DND-41 (cell line): Measurements from ENCODE around the gene WASF1.

Source experiments
- ATAC-seq: fragments of 200-7000 bp; cut with Tn5 transposase; 3 replicates; pipeline ENCODE4 v1.9.1; 2021; ENCODE audit warnings: low read depth; ENCODE audit not compliant: insufficient read depth
- DNase-seq: peaks from one replicate; pipeline ENCODE4 v3.0.0-alpha.2; 2020
- H2AFZ ChIP-seq: 2 replicates; pipeline ENCODE4 v1.6.0; 2012; ENCODE audit warnings: low read depth, low read length
- H3K27ac ChIP-seq: 2 replicates; pipeline ENCODE4 v1.5.1; 2012; ENCODE audit warnings: low read length, inconsistent platforms
- H3K27me3 ChIP-seq: fragments of 200-600 bp; sonication (generic); 2 replicates; pipeline ENCODE4 v1.6.0; 2012; ENCODE audit warnings: low read length, mild to moderate bottlenecking, inconsistent platforms; ENCODE audit not compliant: insufficient read depth, poor library complexity
- H3K36me3 ChIP-seq: 2 replicates; pipeline ENCODE4 v1.5.1; 2012; ENCODE audit warnings: low read length, inconsistent platforms; ENCODE audit not compliant: insufficient read depth
- H3K4me1 ChIP-seq: 2 replicates; pipeline ENCODE4 v1.5.1; 2012; ENCODE audit warnings: mild to moderate bottlenecking, low read length; ENCODE audit not compliant: insufficient read depth
- H3K4me2 ChIP-seq: 2 replicates; pipeline ENCODE4 v1.6.0; 2012; ENCODE audit warnings: mild to moderate bottlenecking, moderate library complexity, low read length, inconsistent platforms; ENCODE audit not compliant: insufficient read depth
- H3K4me3 ChIP-seq, 2 experiments: fragments of 200-600 bp in 1 of 2; shearing (Covaris generic) in 1 of 2; 2 replicates each; pipeline ENCODE4 v1.5.1; 2012 to 2016; ENCODE audit warnings: inconsistent platforms in 2 of 2, low read length in 2 of 2, mild to moderate bottlenecking in 2 of 2, low read depth in 1 of 2, moderate library complexity in 1 of 2
- H3K79me2 ChIP-seq: 2 replicates; pipeline ENCODE4 v1.6.0; 2012; ENCODE audit warnings: low read length, inconsistent platforms; ENCODE audit not compliant: insufficient read depth
- H3K9ac ChIP-seq: 2 replicates; pipeline ENCODE4 v1.6.0; 2012; ENCODE audit warnings: low read depth, mild to moderate bottlenecking, inconsistent platforms, low read length, moderate library complexity
- H3K9me3 ChIP-seq: 2 replicates; pipeline ENCODE4 v1.5.1; 2012; ENCODE audit warnings: low read length, moderate library complexity, mild to moderate bottlenecking, inconsistent platforms; ENCODE audit not compliant: insufficient read depth, severe bottlenecking
- H4K20me1 ChIP-seq: 2 replicates; pipeline ENCODE4 v1.6.0; 2012; ENCODE audit warnings: low read length; ENCODE audit not compliant: insufficient read depth
- CTCF ChIP-seq: IDR thresholded peaks from 2 replicates; pipeline ENCODE4 v1.5.1; 2012; ENCODE audit warnings: borderline replicate concordance, low read length, moderate library complexity, mild to moderate bottlenecking; ENCODE audit not compliant: poor library complexity, severe bottlenecking; ENCODE audit errors: extremely low read depth
- EZH2 ChIP-seq: IDR thresholded peaks from 3 replicates; pipeline ENCODE4 v1.6.1; 2012; ENCODE audit warnings: borderline replicate concordance, low read depth, mild to moderate bottlenecking, moderate library complexity, low read length, inconsistent platforms; ENCODE audit not compliant: severe bottlenecking

The WASF1 gene

GRCh38 chr6:110183292-110183885 is 3.9 kb upstream of the WASF1 start:
- Histone ChIP-seq H3K4me1 (peaks cover 44% of the 10 kb centered on the region), H2AFZ (no peak overlapping the region), H3K27me3 (no peaks in the 10 kb centered on the region), H3K9ac (no peak overlapping the region), H3K36me3 (peaks cover 7% of the 10 kb centered on the region; the same call in 1 of the 2 replicates), H3K27ac (no peak overlapping the region), H3K4me2 (peak overlapping the region; percentile 98), H3K4me3 (peak overlapping the region in 1 of 2 experiments; percentile 74; a peak in 1 of 4 replicates), H4K20me1 (peaks cover 23% of the 10 kb centered on the region), H3K9me3 (no peaks in the 10 kb centered on the region), H3K79me2 (peaks cover 86% of the 10 kb centered on the region)
- ATAC-seq (no peak), DNase-seq (no peak)
- TF ChIP-seq EZH2: no peak
- no peak for TF ChIP-seq CTCF

DNA sequence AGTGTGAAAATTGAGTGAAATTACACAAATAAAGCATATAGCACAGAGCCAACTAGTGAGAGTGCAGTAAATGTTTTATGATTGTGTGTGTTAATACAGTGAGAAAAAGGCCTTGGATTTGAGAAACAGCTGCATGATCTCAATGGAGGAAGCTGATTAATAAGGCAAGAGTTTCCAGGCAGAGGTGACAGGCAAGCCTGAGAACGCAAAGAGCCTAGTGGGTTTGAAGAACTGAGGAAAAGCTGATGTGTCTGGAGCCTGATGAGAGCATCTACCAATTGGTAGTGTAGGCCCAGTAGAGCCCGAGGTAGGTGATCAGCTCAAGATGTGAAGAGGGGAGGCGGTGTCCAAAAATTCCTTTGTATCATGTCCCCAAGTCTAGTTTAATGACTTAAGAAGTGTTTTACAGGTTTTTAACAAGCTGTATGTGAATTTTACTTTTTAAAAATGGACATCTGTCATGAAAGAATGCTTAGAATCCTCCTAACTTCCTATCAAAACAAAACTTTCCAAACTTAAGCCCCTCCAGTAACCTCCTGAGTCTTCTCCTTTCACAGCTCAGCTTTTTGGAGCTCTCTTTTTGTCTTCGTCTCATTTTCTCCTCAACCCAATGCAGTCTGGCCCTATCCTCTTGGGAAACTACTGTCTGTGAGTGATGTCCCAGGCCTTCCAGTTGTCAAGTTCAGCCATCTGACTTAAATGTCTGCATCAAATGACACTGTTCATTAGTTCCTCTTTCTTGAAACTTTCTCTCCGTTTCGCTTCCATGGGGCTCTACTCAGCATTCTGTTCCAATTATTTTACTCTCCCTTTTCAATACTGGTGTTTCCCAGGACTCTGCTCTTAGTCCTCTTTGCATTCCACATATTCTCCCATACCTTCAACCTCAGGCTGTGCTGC is 1.9 kb upstream of the WASF1 start:
- Histone ChIP-seq H3K4me1 (peaks cover 56% of the 10 kb centered on the region), H3K9ac (peak overlapping the region; percentile 81), H3K4me2 (peak overlapping the region; percentile 98), H3K27me3 (no peaks in the 10 kb centered on the region), H3K9me3 (no peaks in the 10 kb centered on the region), H3K4me3 (peak overlapping the region; percentile 52 to 74), H3K79me2 (peaks cover 77% of the 10 kb centered on the region), H3K27ac (peak overlapping the region; percentile 83), H2AFZ (peak overlapping the region; percentile 82; the same call in 1 of the 2 replicates), H4K20me1 (peaks cover 22% of the 10 kb centered on the region; the same call in 1 of the 2 replicates), H3K36me3 (peaks cover 7% of the 10 kb centered on the region; the same call in 1 of the 2 replicates)
- ATAC-seq (no peak), DNase-seq (no peak)
- TF ChIP-seq CTCF (no peak), EZH2 (no peak)

- H2AFZ ChIP-seq: peak within 1 kb of the TSS; percentile 82
- H3K4me1 ChIP-seq: peaks cover 53% of the 10 kb centered on the region
- H3K9ac ChIP-seq: peak within 1 kb of the TSS; percentile 81
- peaks cover 17% of the 10 kb centered on the region; the same call in 1 of the 2 replicates for H4K20me1 ChIP-seq
- H3K27ac ChIP-seq: peak within 1 kb of the TSS; percentile 89
- H3K79me2 ChIP-seq: peaks cover 70% of the 10 kb centered on the region
- ATAC-seq (peak; percentile 54), DNase-seq (peak; percentile 67)
- no peaks in the 10 kb centered on the region for H3K27me3 ChIP-seq
- TF ChIP-seq EZH2 (no peak), CTCF (no peak)
- peak within 1 kb of the TSS; percentile 52 to 74 for H3K4me3 ChIP-seq
- H3K36me3 ChIP-seq: peaks cover 7% of the 10 kb centered on the region; the same call in 1 of the 2 replicates
- H3K9me3 ChIP-seq: no peaks in the 10 kb centered on the region
- peak within 1 kb of the TSS; percentile 98 for H3K4me2 ChIP-seq
Observed at GRCh38 chr6:110180228-110181008, 948 bp upstream of the WASF1 start, which contains the start of gene CDC40. CDC40 (plus strand) TSS chr6:110180427; CDS start chr6:110180445, 18 bp downstream.
